Right lobe of liver (tissue), 4 donors: Measurements from ENCODE around the gene FANK1.

Source experiments
- CTCF ChIP-seq, 4 donors: fragments of 200-600 bp in 3 of 4; fragments of 450-650 bp in 1 of 4; IDR thresholded peaks; one replicate each; pipeline versions ENCODE4 v1.5.1 to v1.8.0; 2016 to 2022; ENCODE audit warnings: antibody characterized with exemption in 4 of 4, mild to moderate bottlenecking in 2 of 4
- POLR2A ChIP-seq: fragments of 450-650 bp; IDR thresholded peaks from one replicate; pipeline ENCODE4 v1.6.1; 2017; ENCODE audit warnings: antibody characterized with exemption, mild to moderate bottlenecking
- donor health status: DM: no; HTN: no; CAD: no.
- donor health status: DM: no; HTN: no; CAD: no.
- donor health status: DM: no; HTN: yes; CAD: no.

GRCh38 chr10:126013489-126014281 is 117.3 kb downstream of the FANK1 start:
- TF ChIP-seq CTCF (IDR thresholded peaks at IDR 0.05), result no peak
- TF ChIP-seq POLR2A, result no peak
